DOHH2 (cell line): ENCODE results near the gene DOCK8.

ENCODE experiments used
- H3F3A ChIP-seq: fragments of 200-600 bp; sonication (generic), shearing (Covaris generic); 2 replicates; pipeline ENCODE4 v1.6.0; 2016; ENCODE audit warnings: antibody characterized with exemption, mild to moderate bottlenecking; ENCODE audit not compliant: control insufficient read depth, insufficient read depth
- H3K27ac ChIP-seq: fragments of 200-600 bp; sonication (generic); 2 replicates; pipeline ENCODE4 v1.5.1; 2014; ENCODE audit warnings: low read depth, mild to moderate bottlenecking, low read length, moderate library complexity
- H3K27me3 ChIP-seq: fragments of 200-600 bp; sonication (generic); 2 replicates; pipeline ENCODE4 v1.6.1; 2014; ENCODE audit warnings: mild to moderate bottlenecking, low read length, mixed read lengths; ENCODE audit not compliant: control insufficient read depth
- H3K36me3 ChIP-seq: fragments of 200-600 bp; sonication (generic); 2 replicates; pipeline ENCODE4 v1.6.1; 2014; ENCODE audit warnings: mild to moderate bottlenecking, low read length, moderate library complexity, mixed read lengths; ENCODE audit not compliant: control insufficient read depth
- H3K4me1 ChIP-seq: fragments of 200-600 bp; sonication (generic); 2 replicates; pipeline ENCODE4 v1.6.1; 2014; ENCODE audit warnings: mild to moderate bottlenecking, low read length, mixed read lengths; ENCODE audit not compliant: control insufficient read depth
- H3K4me2 ChIP-seq: fragments of 200-600 bp; sonication (generic); 2 replicates; pipeline ENCODE4 v1.6.0; 2014; ENCODE audit warnings: mild to moderate bottlenecking, low read length, moderate library complexity
- H3K4me3 ChIP-seq: fragments of 200-600 bp; sonication (generic); 2 replicates; pipeline ENCODE4 v1.5.1; 2014; ENCODE audit warnings: mild to moderate bottlenecking, low read length, mixed read lengths
- H3K79me2 ChIP-seq: fragments of 200-600 bp; sonication (generic); 2 replicates; pipeline ENCODE4 v1.6.1; 2014; ENCODE audit warnings: mild to moderate bottlenecking, low read length, mixed read lengths; ENCODE audit not compliant: control insufficient read depth
- H3K9me2 ChIP-seq: fragments of 200-600 bp; sonication (generic); replicated peaks from 2 replicates; pipeline ENCODE4 v1.6.1; 2014; ENCODE audit warnings: mild to moderate bottlenecking, low read length, mixed read lengths; ENCODE audit not compliant: control insufficient read depth
- H3K9me3 ChIP-seq: fragments of 200-600 bp; sonication (generic); 2 replicates; pipeline ENCODE4 v1.6.1; 2014; ENCODE audit warnings: antibody characterized with exemption, low read length, mixed read lengths; ENCODE audit not compliant: control insufficient read depth, insufficient read depth
- H4K20me1 ChIP-seq: fragments of 200-600 bp; sonication (generic); 2 replicates; pipeline ENCODE4 v1.6.0; 2014; ENCODE audit warnings: low read depth, mild to moderate bottlenecking, antibody characterized with exemption, low read length, moderate library complexity; ENCODE audit not compliant: control insufficient read depth, insufficient read depth
- EZH2phosphoT487 ChIP-seq: fragments of 200-600 bp; sonication (generic); IDR thresholded peaks from 2 replicates; pipeline ENCODE4 v1.6.1; 2017; ENCODE audit warnings: borderline replicate concordance, mild to moderate bottlenecking, antibody characterized with exemption, low read length, moderate library complexity, mixed read lengths
- TF ChIP-seq, protein P1 (sequence below): fragments of 200-600 bp; sonication (generic); IDR thresholded peaks from one replicate; pipeline ENCODE4 v1.5.1; 2014; ENCODE audit warnings: antibody characterized with exemption, mild to moderate bottlenecking, low read depth, low read length; ENCODE audit not compliant: poor library complexity, severe bottlenecking

The DOCK8 gene

DNA sequence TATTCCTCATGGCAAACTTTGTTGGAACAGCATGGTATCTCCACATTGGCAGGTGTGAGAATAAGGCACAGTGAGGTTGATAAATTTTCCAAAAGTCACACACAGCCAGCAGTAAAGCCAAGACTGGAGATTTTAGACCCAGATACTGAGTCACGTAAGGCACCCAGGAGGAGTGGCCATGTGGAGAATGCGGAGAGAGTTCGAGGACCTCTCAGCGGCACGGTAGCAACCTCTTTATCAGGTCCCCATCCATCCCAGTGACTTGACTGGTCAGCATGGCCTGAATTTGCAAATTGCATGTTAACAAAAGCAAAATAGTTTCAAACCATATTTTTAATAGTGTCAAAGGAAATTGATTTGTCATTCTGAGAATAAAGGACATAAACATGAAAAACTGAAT lies 183.4 kb downstream of the DOCK8 start:
- no peak overlapping the region for H3K4me3 ChIP-seq

DNA sequence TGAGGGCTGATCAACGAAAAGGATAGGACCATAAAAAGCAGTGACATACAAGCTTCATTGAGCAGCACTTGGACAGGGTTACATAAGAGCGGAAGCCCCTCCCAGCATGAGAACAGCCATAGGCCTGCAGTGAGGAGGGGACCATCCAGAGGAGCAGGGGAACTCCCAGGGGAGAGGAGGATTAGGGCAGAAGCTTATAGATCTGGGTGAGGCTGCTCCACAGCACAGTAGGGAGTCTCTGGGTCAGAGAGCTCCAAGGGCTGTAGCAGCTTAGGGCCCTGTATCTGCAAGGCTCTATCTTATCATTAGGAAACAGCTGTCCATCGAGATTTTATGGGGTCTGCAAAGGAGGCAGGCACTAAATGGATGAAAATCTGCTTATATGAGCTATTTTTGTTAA lies 186.6 kb downstream of the DOCK8 start:
- TF ChIP-seq, protein P1, sequence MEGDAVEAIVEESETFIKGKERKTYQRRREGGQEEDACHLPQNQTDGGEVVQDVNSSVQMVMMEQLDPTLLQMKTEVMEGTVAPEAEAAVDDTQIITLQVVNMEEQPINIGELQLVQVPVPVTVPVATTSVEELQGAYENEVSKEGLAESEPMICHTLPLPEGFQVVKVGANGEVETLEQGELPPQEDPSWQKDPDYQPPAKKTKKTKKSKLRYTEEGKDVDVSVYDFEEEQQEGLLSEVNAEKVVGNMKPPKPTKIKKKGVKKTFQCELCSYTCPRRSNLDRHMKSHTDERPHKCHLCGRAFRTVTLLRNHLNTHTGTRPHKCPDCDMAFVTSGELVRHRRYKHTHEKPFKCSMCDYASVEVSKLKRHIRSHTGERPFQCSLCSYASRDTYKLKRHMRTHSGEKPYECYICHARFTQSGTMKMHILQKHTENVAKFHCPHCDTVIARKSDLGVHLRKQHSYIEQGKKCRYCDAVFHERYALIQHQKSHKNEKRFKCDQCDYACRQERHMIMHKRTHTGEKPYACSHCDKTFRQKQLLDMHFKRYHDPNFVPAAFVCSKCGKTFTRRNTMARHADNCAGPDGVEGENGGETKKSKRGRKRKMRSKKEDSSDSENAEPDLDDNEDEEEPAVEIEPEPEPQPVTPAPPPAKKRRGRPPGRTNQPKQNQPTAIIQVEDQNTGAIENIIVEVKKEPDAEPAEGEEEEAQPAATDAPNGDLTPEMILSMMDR: no peak
- no peak for TF ChIP-seq EZH2phosphoT487
- Histone ChIP-seq H3F3A (no peaks in the 10 kb centered on the region), H3K9me3 (no peaks in the 10 kb centered on the region), H3K4me2 (no peak overlapping the region), H3K27me3 (no peaks in the 10 kb centered on the region), H4K20me1 (no peaks in the 10 kb centered on the region), H3K9me2 (no peaks in the 10 kb centered on the region), H3K27ac (no peak overlapping the region), H3K4me3 (no peak overlapping the region), H3K4me1 (no peaks in the 10 kb centered on the region), H3K36me3 (peaks cover 58% of the 10 kb centered on the region), H3K79me2 (no peaks in the 10 kb centered on the region)

More for the DNA sequence above, 183.4 kb downstream of the DOCK8 start:
- peaks cover 39% of the 10 kb centered on the region for H3K36me3 ChIP-seq
- no peaks in the 10 kb centered on the region for H4K20me1 ChIP-seq
- H3F3A ChIP-seq: no peaks in the 10 kb centered on the region
- no peaks in the 10 kb centered on the region for H3K9me3 ChIP-seq
- no peaks in the 10 kb centered on the region for H3K79me2 ChIP-seq
- H3K27ac ChIP-seq: no peak overlapping the region
- H3K9me2 ChIP-seq: no peaks in the 10 kb centered on the region
- TF ChIP-seq, protein P1: no peak
- no peak for TF ChIP-seq EZH2phosphoT487
- no peaks in the 10 kb centered on the region for H3K4me1 ChIP-seq
- no peaks in the 10 kb centered on the region for H3K27me3 ChIP-seq
- no peak overlapping the region for H3K4me2 ChIP-seq

DNA sequence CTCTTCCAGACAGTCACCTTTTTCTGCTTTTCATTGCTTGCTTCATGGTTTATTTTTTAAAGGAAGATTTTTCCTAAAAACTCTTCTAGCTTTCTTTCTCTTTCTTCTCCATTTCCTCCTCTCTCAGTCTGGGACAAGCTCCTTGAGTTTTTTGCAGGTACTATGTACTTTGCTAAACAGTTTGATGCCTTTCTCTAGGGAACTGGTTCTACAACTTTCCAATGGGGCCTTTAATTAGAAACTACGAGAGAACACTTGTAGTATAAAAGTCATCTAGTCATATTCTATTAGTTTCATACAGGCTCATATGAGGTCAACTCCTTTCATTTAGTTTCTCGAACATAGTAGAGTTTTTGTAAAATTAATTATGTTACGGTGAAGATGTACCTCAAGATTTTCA lies 189.6 kb downstream of the DOCK8 start:
- H3K4me3 ChIP-seq: no peak overlapping the region
- no peaks in the 10 kb centered on the region for H3K27me3 ChIP-seq
- no peaks in the 10 kb centered on the region for H3K4me1 ChIP-seq
- H3K9me3 ChIP-seq: no peaks in the 10 kb centered on the region
- H3K9me2 ChIP-seq: no peaks in the 10 kb centered on the region
- no peak for TF ChIP-seq EZH2phosphoT487
- TF ChIP-seq, protein P1: no peak
- no peak overlapping the region for H3K27ac ChIP-seq
- no peak overlapping the region for H3K4me2 ChIP-seq
- H4K20me1 ChIP-seq: no peaks in the 10 kb centered on the region
- no peaks in the 10 kb centered on the region for H3K79me2 ChIP-seq
- peaks cover 81% of the 10 kb centered on the region for H3K36me3 ChIP-seq
- no peaks in the 10 kb centered on the region for H3F3A ChIP-seq

DNA sequence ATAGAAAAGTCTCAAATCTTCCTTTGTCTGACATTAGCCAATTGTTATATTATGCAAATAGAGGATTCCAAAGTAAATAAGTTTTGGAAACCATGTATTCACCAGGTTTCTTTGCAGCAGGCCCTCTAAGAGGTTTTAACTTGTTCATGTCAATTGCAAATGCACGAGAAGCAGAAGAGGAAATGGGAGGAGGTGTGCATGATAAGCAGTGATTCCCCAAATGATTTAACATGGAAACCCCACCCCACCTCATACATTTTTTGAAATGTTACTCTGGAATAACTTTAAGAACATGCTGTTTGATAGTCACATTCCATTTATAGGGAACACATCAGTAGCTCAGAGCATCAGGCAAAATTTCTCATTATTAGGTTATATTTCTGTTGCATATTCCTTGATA lies 190.7 kb downstream of the DOCK8 start:
- Histone ChIP-seq H3K27me3 (no peaks in the 10 kb centered on the region), H3K36me3 (peaks cover 72% of the 10 kb centered on the region), H3K4me3 (no peak overlapping the region), H4K20me1 (no peaks in the 10 kb centered on the region), H3K79me2 (no peaks in the 10 kb centered on the region), H3K27ac (no peak overlapping the region), H3F3A (no peaks in the 10 kb centered on the region), H3K4me1 (no peaks in the 10 kb centered on the region), H3K9me2 (no peaks in the 10 kb centered on the region), H3K4me2 (no peak overlapping the region), H3K9me3 (no peaks in the 10 kb centered on the region)
- no peak for TF ChIP-seq EZH2phosphoT487
- TF ChIP-seq, protein P1: no peak
